NCI-H2196 (cell line): ENCODE data around the gene RASAL1.

Experiments
- DNase-seq: peaks from one replicate; lab custom pipeline; 2025; ENCODE audit not compliant: unreplicated experiment; lab: John Stamatoyannopoulos, UW

The RASAL1 gene

DNA sequence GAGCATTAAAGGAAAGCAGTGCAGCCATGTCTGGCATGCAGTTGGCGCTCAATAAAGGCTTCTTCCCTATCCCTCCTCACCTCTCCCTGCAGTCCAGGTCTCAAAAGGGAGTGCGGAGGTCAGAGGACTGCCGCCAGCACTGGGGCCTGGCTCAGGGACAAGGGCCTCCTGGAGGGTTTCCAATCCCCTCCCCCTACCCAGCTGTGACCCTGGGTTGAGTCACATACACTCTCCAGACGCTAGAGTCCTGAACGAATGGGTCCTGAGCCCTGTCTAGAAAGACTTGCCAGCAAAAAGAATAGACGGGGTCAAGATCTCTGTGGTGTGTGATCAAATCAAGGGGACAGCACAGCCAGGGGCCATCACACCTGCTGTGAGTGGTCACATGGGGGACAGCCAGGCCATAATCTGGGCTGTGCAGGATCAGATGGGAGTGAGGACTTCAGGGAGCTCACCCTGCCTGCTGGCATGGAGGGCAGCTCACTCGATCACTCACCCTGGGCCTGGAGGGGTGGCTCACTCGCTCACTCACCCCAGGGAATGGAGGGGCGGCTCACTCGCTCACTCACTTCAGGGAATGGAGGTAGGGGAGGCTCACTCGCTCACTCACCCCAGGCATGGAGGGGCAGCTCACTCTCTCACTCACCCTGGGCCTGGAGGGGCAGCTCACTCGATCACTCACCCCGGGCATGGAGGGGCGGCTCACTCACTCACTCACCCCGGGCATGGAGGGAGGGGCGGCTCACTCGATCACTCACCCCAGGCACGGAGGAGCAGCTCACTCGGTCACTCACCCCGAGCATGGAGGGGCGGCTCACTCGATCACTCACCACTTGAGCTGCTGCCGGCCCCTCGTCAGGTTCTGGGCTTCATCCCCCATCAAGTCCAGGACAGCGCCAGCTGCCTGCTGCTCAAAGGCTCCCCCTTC lies 26.8 kb upstream of the RASAL1 start:
- DNase-seq = peak; percentile 37

DNA sequence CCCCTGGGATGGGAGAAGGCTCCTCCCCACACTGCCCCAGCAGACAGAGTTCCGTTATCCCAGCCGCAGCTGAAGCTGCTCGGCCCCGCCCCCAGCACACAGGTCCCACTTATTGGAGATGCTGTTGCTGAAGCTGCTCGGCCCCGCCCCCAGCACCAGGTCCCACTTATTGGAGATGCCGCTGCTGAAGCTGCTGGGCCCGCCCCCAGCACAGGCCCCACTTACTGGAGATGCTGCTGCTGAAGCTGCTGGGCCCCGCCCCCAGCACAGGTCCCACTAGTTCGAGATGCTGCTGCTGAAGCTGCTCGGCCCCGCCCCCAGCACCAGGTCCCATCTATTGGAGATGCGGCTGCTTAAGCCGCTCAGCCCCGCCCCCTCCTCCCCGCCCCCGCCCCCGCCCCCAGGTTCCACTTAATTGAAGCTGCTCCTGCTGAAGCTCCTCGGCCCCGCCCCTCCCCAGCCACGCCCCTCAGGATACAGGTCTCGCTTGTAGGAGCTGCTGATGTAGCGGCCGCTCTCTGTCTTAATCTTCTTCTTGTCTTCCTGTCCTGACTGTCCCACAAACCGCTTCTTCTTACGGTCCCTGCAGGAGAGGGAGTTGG lies 26.0 kb upstream of the RASAL1 start:
- peak; percentile 89 for DNase-seq

DNA sequence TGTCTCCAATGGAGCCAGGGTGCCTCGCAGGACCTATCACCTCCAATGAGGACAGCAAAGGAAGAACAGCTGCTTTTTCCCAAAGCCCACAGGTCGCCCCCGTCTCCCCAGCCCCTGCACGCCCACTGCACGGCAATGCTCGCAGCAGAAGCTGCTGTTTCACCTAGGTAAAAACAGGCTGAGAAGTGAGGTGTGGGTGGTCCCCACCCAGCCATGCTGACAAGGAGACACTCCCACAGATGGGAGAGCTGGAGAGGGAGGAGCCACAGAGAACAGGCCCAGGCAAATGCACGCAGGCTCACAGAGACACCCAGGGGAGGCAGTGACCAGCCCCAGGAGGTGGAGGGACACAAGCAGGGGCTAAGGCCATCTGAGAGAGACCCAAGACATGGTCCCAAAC lies 24.4 kb upstream of the RASAL1 start:
- DNase-seq = no peak

DNA sequence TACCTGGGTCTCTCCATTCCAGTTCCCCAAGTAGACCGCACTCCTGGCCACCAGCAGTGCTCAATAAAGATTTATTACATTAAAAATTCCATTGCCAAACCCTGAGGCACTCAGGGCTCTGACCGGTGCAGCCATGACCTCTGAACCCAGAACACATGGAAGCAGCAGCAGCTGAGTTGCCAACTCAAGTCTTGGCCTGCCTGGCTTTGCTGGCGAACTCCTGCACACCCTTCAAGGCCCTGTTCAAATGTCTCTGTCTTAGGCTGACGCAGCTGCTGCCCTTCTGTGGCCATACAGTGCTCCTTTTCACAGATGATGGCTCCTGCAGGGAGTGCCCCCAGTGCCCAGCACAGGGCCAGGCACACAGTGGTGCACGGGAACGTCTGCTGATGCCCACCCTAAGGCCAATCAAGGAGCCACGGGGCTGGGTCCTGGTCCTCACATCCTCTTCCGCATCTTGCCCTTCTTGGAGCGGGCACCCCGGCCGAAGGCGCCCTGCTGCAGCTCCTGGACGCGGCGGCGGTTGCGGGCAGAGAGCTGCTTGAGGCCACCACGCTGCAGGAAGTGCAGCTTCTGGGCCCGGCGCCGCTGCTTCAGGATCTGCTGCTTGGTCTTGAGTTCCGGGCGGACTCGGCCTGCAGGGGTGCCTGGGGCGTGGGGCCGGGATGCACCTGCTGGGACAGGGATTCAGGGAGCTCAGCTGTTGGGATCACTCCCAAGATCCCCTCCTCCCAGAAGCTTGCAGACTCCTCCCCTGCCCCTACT lies 23.1 kb upstream of the RASAL1 start:
- DNase-seq = no peak

DNA sequence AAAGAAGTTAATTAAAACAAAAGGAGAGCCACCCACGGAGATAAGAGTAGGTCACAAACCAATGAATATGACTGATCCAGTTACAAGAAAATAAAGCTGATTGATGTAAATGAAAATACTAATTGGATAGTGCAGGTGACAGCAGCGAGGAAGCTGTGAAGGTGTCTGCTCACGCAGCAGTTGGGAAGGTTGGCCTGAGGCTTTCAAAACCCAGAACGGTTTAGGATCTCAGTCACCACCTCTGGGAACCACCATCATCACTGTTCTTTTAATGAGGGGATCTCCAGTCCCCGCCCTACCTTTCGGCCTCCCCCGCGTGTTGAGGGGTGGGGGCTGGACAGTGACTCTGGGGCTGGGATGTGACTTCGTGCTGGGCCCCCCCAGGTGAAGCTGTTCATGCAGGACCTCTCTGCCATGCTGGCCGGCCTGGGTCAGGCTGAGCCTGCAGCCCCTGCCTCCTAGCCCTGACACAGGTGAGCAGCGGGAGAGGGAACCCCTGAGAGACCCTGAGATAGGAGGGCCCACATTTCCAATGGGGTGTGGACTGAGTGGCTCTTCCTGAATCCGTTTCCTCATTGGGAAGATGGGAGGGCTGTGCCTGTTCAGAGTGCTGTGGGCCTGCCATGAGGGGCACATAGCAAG lies 21.8 kb upstream of the RASAL1 start:
- DNase-seq = no peak

DNA sequence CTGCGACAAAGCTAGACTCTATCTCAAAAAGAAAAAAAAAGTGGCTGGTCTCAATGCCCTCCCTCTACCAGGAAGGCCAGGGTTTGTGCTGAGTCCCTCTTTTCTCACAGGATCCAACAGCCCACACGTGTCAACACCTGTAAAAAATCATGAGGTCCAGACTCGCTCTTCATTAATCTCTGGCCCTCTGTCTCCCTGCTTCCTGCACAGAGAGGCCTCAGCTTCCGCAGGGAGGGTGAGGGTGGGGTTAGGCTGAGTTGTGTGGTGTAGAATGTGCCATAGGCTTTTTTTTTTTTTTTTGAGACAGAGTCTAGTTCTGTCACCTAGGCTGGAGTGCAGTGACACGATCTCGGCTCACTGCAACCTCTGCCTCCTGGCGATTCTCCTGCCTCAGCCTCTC lies 20.1 kb upstream of the RASAL1 start:
- DNase-seq = no peak

DNA sequence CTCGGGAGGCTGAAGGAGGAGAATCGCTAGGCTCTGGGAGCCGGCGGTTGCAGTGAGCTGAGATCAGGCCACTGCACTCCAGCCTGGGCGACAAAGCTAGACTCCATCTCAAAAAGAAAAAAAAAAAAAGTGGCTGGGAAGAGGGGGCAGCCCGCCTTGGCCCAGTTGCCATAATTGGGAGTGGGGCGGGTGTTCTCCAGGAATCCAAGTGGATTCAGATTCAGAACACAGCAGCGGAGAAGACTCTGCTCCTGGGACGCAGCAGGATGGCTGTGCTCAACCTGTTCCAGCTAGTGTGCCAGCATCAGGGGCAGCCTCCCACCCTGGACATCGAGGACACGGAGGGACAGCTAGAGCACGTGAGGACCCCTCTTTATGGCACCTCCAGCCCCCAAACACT lies 19.5 kb upstream of the RASAL1 start:
- no peak for DNase-seq

DNA sequence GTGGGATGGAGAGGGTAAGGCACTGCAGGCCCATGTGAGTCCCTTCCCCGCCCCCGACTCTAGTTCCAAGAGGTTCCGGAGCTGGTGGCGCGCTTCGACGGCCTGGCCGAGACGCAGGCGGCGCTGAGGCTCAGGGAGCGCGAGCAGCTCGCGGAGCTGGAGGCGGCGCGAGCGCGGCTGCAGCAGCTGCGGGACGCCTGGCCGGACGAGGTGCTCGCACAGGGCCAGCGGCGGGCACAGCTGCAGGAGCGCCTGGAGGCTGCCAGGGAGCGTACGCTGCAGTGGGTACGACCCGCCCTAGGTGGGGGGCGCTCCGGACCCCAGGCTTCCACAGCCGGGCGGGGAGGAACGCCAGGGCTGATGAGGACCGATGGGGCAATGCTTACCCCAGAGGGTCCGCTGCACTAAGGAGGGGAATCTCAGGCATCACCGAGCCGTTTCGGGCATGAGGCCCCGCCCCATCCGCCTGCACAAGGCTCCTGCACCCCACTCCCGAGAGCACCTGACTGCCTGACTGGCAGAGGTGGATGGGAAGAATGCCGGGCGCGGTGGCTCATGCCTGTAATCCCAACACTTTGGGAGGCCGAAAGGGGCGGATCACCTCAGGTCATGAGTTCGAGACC lies 18.9 kb upstream of the RASAL1 start:
- DNase-seq = no peak

DNA sequence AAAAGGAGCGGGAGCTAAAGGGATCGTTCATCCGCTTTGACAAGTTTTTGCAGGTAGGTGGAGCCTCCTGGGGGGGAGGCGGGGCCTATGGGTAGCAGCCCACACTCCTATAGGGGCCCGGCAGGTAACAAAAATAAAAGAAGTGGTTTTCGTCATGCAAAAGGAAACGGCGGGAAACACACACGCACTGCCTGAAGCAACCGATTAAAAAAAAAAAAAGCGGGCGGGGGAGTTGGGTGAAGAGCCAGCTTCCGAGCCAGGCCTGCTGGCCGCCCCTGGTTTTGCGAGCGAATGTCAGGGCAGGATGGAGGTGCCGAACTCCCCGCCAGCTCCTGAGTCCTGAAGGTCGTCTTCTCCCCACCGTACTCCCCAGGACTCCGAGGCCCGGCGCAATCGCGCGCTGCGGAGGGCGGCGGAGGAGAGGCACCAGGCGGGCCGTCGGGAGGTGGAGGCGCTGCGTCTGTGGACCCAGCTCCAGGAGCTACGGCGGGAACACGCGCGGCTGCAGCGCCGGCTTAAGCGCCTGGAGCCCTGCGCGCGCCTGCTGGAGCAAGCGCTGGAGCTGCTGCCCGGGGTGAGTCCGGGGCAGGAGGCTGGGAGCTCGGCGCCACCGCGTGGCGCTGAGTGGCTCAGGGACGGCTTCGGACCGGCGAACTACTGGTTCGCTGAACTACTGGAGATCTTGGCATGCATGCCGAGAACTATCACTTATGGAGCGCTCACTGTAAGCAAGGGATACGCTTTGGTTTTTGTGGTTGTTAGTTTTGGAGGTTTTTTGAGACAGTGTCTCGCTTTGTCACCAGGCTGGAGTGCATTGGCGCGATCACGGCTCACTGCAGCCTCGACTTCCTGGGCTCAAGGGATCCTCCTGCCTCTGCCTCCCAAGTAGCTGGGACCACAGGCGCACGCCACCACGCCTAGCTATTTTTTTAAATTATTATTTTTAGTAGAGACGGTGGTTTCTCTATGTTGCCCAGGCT lies 17.6 kb upstream of the RASAL1 start:
- DNase-seq = peak; percentile 86

DNA sequence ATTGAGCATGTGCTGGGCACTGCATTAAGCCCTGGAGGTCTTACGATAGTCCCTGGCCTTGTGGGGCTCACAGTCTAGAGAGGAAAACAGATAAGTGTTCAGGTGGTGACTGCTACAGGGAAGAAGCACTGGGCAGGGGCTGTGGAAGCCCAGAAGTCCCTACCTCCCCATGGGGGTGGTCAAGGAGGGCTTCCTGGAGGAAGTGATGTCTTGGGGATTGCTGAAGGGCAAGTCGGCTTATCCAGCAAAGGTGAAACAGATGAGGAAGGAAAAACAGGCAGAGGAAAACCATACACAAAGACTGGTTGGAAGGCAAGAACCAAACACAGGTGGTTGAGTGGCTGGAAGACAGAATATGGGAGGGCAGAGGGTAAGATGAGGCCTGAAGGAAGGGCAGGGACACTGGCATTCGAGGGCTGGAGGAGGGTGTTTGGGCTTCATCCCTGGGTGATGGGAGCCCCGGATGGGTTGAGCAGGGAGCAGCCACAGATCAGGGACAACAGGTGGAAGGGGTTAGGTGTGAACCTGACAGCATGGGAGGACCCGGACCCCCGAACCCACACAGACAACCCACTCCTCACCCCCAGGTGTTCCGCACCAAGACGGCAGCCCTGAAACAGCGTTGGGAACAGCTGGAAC lies 16.8 kb upstream of the RASAL1 start:
- DNase-seq = no peak

DNA sequence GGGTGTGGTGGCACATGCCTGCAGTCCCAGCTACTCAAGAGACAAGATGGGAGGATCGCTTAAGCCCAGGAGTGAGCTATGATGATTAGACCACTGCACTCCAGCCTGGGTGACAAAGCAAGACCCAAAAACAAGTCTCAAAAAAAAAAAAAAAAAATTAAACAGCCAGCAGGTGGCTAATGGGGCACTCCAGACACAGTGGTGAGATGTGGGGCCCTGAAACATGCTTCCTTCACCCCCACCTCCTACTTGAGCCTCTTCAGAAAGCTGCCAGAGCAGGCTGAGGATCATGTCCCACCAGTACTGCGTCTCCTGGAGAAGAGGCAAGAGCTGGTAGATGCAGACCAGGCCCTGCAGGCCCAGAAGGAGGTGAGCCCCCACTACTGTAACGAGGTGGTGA lies 16.1 kb upstream of the RASAL1 start:
- no peak for DNase-seq

DNA sequence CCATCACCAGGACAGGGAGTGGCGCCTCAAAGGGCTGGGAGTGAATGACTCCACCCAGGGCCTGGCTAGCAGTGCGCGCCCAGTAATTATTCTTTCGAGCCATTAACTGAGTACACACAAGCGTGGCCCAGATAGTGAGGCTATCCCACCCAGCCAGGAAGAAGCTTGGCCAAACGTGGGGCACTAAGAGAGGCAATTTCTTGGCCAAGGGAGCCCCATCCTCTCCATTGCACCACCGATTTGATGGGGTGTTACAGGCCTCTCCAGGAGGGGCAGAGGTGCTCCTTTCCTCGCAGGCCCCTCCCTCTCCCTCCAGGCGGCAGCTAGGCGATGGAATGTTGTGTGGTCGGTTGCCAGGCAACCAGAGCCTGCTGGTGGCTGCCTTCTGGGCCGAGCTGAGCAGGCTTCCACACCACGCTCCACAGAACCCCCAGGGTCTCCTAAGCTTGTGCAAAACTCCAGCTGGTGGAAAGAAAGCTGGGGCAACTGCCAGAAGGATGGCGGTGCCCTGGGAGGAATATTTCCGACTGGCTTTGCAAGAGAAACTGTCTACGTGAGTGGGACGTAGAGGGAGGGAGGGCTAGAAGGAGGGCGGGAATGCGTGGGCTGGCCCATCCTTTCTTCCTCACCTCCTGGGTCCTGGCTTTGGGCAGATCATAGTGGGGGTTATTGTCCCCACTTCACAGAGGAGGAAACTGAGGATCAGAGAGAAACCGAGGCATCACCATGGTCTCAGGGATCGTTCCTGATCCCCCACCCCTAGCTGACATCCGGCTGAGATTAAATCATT lies 14.0 kb upstream of the RASAL1 start, which contains the start of gene CFAP73:
TSS of gene CFAP73 (plus strand) at position 364 of the 790 bp plus-strand sequence. CDS start at position 498, 134 bp downstream.
- DNase-seq = peak; percentile 80

DNA sequence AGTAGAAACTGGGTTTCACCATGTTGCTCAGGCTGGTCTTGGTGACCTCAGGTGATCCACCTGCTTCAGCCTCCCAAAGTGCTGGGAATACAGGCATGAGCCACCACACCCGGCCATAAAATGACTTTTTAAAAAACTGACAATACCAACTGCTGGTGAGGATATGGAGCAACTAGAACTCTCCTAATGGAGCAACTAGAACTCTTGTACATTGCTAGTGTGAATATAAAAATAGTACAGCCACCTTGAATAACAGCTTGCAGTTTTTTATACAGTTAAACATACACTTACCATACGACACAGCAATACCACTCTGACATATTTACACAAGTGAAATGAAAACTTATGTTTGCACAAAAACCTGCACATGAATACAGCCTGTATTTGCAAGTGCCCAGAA lies 11.4 kb upstream of the RASAL1 start:
- no peak for DNase-seq

DNA sequence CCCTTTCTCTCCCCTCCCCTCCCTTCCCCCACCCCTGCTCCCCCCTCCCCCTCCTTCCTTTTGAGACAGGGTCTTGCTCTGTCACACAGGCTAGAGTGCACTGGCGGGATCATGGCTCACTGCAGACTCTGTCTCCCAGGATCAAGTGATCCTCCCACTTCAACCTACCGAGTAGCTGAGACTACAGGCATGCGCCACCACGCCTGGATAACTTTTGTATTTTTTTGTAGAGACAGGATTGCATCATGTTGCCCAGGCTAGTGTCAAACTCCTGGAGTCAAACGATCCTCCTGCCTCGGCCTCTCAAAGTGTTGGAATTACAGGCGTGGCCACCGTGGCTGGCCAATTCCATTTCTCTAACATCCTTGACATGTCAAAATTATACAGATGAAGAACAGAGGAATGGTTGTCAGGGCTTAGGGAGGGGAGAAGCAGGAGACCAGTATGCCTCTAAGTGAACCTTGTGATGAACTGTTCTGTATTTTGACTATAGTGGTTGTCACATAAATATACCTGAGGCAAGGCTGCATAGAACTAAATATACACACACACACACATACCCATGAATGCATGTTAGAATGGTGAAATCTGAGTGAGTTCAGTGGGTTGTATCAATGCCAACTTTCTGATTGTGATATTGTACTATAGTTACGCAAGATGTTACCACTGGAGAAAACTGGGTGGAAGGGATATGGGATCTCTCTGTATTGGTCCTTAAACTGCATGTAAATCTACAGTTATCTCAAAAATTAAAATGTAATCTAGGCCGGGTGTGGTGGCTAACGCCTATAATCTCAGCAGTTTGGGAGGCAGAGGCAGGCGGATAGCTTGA lies 10.4 kb upstream of the RASAL1 start:
- no peak for DNase-seq

DNA sequence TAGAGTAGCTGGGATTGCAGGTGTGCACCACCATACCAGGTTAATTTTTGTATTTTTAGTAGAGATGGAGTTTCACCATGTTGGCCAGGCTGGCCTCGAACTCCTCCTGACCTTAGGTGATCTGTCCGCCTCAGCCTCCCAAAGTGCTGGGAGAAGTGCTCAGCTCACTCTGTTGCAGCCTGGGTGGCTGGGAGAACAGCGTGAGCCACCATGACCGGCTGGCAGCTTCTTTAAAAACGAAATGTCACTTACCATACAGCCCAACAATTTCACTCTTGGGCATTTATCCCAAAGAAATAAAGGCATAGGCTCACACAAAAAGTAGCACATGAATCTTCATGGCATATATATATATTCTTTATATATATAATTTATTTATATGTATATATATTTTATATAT lies 9.2 kb upstream of the RASAL1 start:
- DNase-seq = no peak

DNA sequence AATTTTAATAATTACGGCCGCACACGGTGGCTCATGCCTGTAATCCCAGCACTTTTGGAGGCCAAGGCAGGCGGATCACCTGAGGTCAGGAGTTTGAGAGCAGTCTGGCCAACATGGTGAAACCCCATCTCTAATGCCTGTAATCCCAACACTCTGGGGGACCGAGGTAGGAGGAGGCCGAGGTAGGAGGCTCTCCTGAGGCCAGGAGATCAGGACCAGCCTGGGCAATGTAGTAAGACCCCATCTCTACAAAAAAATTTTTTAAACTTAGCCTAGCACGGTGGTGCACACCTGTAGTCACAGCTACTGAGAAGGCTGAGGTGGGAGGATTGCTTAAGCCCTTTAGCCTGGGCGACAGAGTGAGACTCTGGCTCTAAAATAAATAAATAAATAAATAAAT lies 8.4 kb upstream of the RASAL1 start:
- DNase-seq = no peak

DNA sequence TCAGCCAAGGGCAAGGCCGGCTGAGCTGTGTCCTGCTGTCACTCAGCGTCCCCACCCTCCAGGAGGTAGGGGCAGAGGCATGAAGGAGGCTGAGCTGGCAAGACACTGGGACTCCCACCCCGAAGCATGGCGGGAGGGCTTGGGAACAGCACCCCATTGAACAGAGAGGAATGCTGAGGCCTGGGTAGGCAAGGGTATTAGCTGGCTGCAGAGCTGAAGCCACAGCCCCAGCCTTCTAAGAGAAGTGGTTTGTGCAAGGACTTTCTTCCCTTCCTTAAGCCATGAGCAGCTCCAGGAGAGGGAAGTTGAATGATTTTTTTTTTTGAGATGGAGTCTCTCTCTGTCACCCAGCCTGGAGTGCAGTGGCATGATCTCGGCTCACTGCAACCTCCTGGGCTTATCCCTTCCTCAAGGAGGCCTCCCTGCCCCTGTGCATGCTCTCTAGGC lies 7.3 kb upstream of the RASAL1 start:
- DNase-seq = no peak
